GM18498 (cell line): ENCODE data around the gene CROCC2.

Source experiments
- ATAC-seq: cut with Tn5 transposase; IDR thresholded peaks from one replicate; pipeline ENCODE4 v1.9.1; 2021; ENCODE audit warnings: mild to moderate bottlenecking, moderate library complexity; ENCODE audit not compliant: unreplicated experiment

The CROCC2 gene

DNA sequence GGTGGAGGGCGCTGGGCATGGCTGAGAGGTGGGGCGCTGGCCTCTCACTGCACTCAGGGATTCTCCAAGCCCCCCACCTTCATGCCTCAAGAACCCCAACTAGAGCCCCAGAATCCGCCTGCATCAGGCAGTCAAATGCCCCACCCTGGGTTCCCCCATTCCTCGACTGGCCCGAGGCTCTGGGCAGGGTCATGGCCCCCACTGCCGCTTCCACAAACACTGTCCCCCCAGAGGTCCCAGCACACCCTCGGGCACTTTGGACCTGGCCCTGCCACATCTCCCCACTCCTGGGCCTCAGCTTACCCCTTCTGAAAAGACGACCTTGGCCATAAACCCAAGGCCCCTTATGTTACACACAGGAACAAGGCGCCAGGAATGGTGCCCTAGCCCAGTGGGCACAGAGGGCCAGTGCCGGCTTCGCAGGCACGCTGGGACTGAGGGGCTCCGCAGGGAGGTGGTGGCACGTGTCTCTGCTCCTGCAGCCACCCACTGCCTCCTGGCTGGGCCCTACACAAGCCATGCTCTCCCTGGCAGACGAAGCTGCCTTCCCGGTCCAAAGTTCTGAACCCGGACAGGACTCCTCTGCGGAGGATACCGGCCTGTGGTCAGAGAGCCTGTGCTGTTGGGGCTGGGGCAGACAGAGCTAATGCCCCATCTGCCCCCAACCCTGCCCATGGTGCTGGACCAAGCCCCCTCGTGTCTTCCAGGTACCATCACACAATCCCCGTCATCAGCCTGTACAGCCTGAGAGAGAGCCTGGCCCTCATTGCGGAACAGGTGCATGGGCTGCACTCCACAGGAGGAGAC lies 30.7 kb upstream of the CROCC2 start:
- no peak for ATAC-seq

DNA sequence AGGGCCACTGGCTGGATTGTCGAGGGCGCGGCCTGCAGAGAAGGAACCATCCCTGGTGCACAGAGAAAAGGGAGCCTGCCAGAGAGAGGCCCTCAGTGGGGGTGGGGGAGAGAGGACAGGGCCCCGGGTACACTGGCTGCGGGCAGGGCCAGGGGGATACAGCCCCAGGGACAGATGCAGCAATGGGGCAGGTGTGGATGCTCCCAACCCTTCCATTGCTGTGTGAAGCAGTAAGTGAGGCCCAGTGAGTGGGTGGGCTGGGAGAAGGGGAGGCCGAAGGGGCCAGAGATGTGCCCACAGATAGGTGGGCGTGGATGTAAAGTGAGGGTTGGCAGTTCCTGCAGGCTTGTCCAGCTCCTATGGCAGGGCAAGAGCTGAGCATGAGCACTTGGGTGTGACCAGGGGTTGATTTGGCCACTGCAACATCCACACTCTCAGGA lies 30.1 kb upstream of the CROCC2 start:
- ATAC-seq, result no peak

DNA sequence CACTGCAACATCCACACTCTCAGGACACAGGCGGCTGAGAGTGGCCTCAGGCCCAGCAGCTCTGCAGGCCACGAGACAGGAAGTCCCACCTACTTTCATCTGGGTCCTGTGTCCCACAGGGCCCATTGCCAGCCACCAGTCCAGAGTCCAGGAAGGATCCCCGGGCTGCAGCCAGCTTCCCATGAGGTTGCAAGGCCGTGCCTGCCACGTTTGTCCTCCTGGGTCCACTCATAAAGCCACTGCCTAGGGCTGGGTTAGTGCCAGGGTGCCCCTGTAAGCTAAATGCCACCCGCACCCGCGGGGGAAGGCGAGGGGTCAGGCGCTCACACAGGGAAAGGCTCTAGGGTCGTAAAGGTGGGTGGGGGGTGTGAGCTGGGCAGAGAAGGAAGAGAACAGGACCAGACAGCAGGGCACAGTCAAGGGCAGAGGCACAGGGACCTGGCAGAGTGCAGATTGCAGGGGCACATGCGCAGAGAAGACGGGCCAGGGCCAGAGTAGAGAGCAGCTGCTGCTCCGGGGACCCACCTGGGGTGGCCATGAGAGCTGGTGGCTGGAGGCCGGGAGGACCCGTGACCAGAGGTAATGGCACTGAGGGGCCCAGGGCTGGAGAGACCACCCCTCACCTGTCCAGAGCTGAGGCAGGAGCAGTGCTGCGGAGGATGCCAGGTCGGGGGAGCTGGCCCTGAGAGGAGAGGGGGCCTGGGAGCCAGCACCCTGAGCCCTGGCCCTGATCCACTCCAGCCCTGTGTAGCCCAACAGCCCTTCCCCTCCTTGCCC lies 29.5 kb upstream of the CROCC2 start:
- ATAC-seq, result no peak

DNA sequence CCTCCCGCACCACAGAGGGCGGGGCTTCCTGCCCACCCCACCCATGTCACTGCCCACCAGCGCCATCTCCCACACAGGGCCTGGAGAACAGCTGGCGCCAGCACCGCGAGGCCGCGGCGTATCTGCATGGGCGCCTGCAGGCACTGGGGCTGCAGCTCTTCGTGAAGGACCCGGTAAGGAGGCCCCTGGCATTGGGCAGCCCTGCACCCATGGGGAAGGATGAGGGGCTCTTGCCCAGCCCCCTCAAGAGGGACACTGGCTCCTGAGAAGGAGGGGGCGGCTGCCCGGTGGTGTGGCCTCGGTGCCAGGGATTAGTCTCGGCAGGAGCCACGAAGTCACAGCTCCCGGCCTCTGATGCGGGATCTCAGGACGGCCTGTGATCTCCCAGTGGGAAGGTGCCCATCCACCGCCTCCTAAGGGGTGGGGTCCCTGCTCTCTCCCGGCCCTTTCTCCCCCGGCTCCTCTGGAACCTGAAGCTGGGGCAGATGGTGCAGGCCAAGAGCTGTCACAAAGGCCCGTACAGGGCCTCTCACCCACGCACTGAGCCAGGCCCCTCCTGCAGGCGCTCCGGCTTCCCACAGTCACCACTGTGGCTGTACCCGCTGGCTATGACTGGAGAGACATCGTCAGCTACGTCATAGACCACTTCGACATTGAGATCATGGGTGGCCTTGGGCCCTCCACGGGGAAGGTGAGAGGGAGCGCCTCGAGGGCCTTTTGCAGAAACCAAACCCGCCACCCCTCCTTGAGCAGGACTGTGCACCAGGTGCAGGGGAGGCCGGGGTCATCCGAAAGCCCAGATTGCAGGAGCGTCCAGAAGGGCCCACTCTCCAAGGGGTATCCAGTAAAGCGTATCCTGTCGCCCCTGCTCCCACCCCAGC lies 28.4 kb upstream of the CROCC2 start:
- ATAC-seq, result no peak

GRCh38 chr2:240878341-240878936 lies 27.7 kb upstream of the CROCC2 start:
- no peak for ATAC-seq

DNA sequence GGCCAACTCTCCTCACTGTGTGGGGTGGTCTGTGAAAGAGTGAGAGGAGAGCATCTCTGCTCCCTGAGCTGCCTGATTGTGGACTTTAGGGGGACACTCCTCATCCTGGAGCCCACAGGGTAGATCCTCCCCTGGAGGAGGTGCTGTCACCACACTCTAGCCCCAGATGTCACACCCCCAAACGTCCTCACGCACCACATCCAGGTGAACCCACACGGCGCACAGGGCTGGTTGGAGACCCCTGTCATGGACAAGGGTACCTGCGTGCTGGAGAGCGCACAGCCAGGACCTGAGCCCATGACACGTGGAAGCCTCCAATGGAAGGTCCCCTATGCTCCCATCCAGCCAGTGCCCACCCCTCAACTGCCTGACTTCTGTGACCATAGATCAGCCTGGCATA lies 27.0 kb upstream of the CROCC2 start:
- no peak for ATAC-seq

GRCh38 chr2:240881913-240882312 lies 24.2 kb upstream of the CROCC2 start:
- no peak for ATAC-seq

- ATAC-seq, result no peak
Measured at GRCh38 chr2:240884221-240884620, 21.9 kb upstream of the CROCC2 start.

DNA sequence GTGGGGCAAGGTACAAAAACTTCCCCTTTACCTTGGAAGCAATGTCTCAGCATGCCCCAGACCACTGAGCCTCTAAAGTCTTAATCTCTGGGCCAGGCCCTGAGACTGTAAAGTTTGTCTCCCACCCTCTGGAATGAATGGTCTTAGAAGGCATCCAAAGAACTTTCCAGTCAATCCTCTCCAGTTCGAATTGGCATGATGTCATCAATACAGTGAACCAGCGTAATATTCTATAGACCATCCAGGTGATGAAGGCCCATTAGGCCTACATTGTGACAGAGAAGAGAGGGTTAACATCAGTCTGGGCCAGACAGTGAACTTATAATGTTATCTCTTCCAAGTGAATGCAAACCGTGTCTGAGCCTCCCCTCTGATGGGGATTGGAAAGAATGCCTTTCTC lies 21.4 kb upstream of the CROCC2 start:
- no peak for ATAC-seq

DNA sequence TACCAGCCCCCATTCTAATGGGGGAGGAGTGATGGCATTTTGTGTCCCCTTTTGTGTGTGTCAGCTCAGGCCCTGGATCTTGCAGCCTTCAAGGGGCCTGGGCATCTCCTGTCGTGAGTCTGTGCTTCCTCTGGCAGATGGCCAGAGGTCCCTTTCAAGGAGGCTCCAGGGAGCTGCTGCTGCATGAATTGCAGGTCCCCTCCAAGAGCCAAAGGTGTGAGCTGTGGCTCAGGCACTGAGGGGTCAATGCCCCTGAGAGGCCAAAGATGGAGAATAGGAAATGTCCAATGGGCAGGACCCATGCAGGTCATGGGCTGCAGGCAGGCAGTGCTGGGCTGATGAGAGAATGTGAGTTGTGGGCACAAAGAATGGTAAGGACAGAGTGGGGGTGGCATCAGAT lies 20.6 kb upstream of the CROCC2 start:
- no peak for ATAC-seq

DNA sequence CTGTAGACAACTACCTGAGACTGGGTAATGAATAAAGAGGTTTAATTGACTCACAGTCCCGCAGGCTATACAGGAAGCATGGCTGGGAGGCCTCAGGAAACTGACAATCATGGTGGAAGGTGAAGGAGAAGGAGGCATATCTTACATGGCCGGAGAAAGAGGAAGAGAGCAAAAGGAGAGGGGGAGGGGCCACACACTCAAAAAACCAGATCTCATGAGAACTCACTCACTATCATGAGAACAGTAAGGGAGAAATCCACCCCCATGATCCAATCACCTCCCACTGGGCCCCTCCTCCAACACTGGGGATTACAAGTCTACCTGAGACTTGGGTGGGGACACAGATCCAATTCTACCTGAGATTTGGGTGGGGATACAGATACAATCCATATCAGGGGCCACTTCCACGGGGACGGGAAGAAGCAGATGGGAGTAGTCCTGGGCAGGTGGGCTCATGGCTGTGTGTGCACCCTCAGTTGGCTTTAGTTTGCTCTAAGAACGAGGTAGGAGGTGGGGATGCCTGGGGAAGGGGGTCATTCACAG lies 20.0 kb upstream of the CROCC2 start:
- ATAC-seq, result no peak

- no peak for ATAC-seq
Measured at GRCh38 chr2:240886678-240887609, 19.2 kb upstream of the CROCC2 start.

DNA sequence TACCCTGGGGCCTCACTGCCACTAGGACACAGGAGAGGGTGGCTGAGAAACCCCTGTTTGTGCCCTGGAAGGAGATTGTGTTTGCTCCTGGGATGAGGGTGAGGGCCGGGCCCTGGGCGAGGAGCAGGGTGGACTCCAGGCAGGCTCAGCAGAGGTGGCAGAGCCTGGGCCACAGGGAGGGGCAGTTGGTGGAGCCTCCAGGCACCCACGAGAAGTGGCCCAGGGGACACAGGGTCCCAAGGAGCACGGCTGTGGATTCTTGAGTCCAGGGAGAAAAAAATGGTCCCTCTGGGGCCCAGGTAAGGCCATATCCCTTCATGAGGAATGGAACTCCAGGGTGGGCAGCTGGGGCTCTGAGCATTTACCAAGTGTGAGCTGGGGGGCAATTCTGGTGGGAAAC lies 18.5 kb upstream of the CROCC2 start:
- ATAC-seq, result no peak

DNA sequence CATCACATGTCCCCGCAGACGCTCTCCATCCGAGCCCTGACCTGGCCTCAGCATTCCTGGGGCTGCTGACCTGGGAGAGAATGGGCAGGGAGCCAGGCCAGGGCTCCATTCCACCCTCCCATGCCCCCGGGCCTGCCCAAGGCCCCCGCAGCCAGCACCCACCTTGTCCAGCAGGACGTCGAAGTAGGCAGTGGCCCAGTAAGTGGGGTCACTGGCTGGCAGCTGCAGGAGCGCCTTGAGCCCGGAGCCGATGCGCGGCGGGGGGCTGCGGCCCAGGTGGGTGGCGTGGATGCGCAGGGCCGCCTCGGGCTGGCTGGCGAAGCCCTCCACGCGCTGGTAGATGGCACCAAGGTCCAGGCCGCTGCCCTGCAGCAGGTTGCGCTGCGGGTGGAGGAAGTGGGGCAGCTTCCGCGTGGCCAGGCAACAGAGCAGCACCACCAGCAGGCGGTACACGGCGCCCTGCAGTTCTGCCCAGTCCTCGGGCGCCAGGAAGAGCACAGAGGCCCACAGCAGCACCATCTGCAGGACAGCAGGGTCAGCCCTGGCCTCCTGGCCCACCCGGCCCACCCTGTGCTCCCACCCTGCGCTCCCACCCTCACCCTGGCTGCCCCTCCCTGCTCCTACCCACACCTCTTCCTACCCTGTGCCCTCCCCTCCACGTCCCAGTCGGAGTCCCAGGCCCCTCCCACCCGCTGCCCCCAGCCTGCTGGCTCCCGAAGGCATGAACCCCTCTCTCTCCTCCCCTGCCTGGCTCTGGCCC lies 17.8 kb upstream of the CROCC2 start:
- no peak for ATAC-seq

- no peak for ATAC-seq
Measured at GRCh38 chr2:240888890-240889573, 17.1 kb upstream of the CROCC2 start.

DNA sequence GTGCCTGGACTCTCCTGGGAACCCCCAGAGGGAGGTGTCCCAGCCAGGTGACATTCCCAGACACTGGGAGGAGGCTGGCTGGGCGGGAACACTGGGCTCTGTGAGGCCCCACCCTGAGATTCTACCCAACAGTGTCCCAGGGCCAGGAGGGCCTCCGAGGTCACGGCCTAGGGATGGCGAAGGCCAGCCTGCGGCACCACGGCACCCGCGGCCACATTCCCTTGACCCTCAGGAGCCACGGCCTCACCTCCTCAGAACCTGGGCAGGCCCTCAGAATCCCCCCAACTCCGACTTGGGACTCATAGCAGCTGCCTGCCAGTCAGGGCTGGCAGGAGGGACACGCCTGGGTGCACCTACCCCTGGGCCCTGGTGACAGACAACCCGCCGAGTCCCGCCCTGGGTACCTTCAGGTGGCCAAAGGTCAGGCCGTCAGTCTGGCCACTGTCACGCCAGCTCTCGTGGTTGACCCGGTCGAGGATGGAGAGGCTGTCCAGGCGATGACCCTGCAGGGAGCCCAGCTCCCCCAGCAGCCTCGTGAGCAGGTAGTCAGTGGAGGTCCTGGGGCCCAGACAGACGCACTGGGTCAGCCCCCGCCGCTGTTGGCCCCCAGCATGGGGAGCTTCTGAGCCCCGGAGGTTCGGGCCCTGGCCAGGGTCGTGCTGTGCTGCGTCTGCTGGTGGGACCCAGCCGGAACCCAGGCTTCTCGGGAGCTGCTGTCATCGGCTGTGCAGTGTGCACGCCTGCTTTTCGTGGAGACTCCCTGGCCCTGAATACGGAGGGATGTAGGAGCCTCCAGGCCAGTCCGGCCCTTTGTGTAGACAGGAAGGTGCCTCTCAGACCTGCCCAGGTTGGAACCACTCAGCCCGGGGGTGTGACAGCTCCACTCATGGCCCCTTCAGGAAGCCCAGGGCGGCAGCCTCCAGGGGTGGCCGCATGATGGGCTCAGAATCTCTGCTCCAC lies 16.3 kb upstream of the CROCC2 start:
- no peak for ATAC-seq

GRCh38 chr2:240890691-240891090 lies 15.4 kb upstream of the CROCC2 start:
- ATAC-seq, result no peak
